Left kidney (tissue), 2 donors: ENCODE results near the gene MACC1. TPM values are rescaled to one million over a fixed set of nuclear protein-coding genes. Genes with fewer than 3 reads are reported as not detected.
"Not testable (repeated sequence)": the region's sequence is repeated elsewhere in the genome, so short reads cannot be mapped to it uniquely, and the experiment has no call there.

ENCODE experiments used
- DNase-seq: peaks from one replicate; pipeline ENCODE4 v3.0.0-alpha.2; 2013
- polyA plus RNA-seq: library from polyadenylated mRNA; unstranded; fragments of 120-200 nt; gene quantifications from one replicate; pipeline ENCODE4 v1.2.1, GENCODE V29; 2013; ENCODE audit not compliant: insufficient read length

The MACC1 gene
- polyA plus RNA-seq, 1 donor, result 10.8 TPM

- no peak for DNase-seq
These were observed 10.9 kb downstream of the MACC1 start for GRCh38 chr7:20206104-20206896.

GRCh38 chr7:20203316-20203715, 13.9 kb downstream of the MACC1 start:
- DNase-seq, result no peak

GRCh38 chr7:20201380-20201779, 15.8 kb downstream of the MACC1 start:
- no peak for DNase-seq

- DNase-seq, result no peak
These were observed 16.2 kb downstream of the MACC1 start for GRCh38 chr7:20200971-20201370.

GRCh38 chr7:20200361-20200760, 16.8 kb downstream of the MACC1 start:
- no peak for DNase-seq

GRCh38 chr7:20199015-20199737, 18.0 kb downstream of the MACC1 start:
- peak; percentile 33 for DNase-seq

- no peak for DNase-seq
These were observed 18.9 kb downstream of the MACC1 start for GRCh38 chr7:20198260-20198659.

- no peak for DNase-seq
These were observed 19.3 kb downstream of the MACC1 start for GRCh38 chr7:20197837-20198236.

GRCh38 chr7:20197125-20197748, 19.9 kb downstream of the MACC1 start:
- no peak for DNase-seq

GRCh38 chr7:20194343-20194995, 22.7 kb downstream of the MACC1 start:
- no peak for DNase-seq

GRCh38 chr7:20193873-20194272, 23.3 kb downstream of the MACC1 start:
- DNase-seq, result no peak

GRCh38 chr7:20193242-20193777, 23.9 kb downstream of the MACC1 start:
- DNase-seq, result no peak

GRCh38 chr7:20191391-20191869, 25.8 kb downstream of the MACC1 start:
- no peak for DNase-seq

- DNase-seq, result no peak
These were observed 26.4 kb downstream of the MACC1 start for GRCh38 chr7:20190560-20191390.

GRCh38 chr7:20189852-20190251, 27.3 kb downstream of the MACC1 start:
- no peak for DNase-seq

GRCh38 chr7:20188567-20188966, 28.6 kb downstream of the MACC1 start:
- DNase-seq, result no peak

GRCh38 chr7:20187850-20188249, 29.3 kb downstream of the MACC1 start:
- DNase-seq, result not testable (repeated sequence)

GRCh38 chr7:20185988-20186387, 31.2 kb downstream of the MACC1 start:
- no peak for DNase-seq

GRCh38 chr7:20183086-20183485, 34.1 kb downstream of the MACC1 start:
- DNase-seq, result no peak

- DNase-seq, result no peak
These were observed 40.5 kb downstream of the MACC1 start for GRCh38 chr7:20176578-20177242.

GRCh38 chr7:20173828-20174227, 43.4 kb downstream of the MACC1 start:
- no peak for DNase-seq
